Left lung (tissue), 10 donors: Measurements from ENCODE around the gene CELF5. TPM values are rescaled to one million over a fixed set of nuclear protein-coding genes. Genes with fewer than 3 reads are reported as not detected.

ENCODE experiments used
- ATAC-seq: fragments of 200-7000 bp; cut with Tn5 transposase; one replicate; pipeline ENCODE4 v1.9.1; 2020; ENCODE audit warnings: moderate library complexity
- DNase-seq, 4 donors: peaks; one replicate each; pipeline ENCODE4 v3.0.0-alpha.2; 2013 to 2020
- H3K27ac ChIP-seq, 2 donors: fragments of 200-600 bp; sonication (generic) in 1 of 2; one replicate each; pipeline versions ENCODE4 v1.5.0 to v1.8.0; 2020 to 2021
- H3K27me3 ChIP-seq, 2 donors: fragments of 200-600 bp; sonication (generic) in 1 of 2; one replicate each; pipeline versions ENCODE4 v1.5.0 to v1.8.0; 2020 to 2021
- H3K36me3 ChIP-seq, 2 donors: fragments of 200-600 bp; sonication (generic) in 1 of 2; one replicate each; pipeline versions ENCODE4 v1.5.0 to v1.8.0; 2020 to 2021
- H3K4me1 ChIP-seq, 2 donors: fragments of 200-600 bp; one replicate each; pipeline ENCODE4 v1.8.0; 2021
- H3K4me3 ChIP-seq, 2 donors: fragments of 200-600 bp; sonication (generic) in 1 of 2; one replicate each; pipeline versions ENCODE4 v1.5.0 to v1.8.0; 2020 to 2021; ENCODE audit warnings: mild to moderate bottlenecking in 1 of 2
- H3K9me3 ChIP-seq, 2 donors: fragments of 200-600 bp; sonication (generic) in 1 of 2; one replicate each; pipeline versions ENCODE4 v1.5.0 to v1.8.0; 2020 to 2021
- intact Hi-C, 2 donors: fragments of 100-400 bp; cut with DNase I; formaldehyde crosslinking; loops; one replicate each; pipeline versions ENCODE4 v1.11.2 to v1.14.2; 2022
- polyA plus RNA-seq, 6 donors: library from polyadenylated mRNA; unstranded; fragments of 120-200 nt; gene quantifications; one replicate each; pipeline ENCODE4 v1.2.1, GENCODE V29; 2013; ENCODE audit not compliant: insufficient read length in 6 of 6
- total RNA-seq, 2 donors: library from RNA; stranded (reverse); fragmentation: NEBNext Ultra II Directional; extraction: Animal tissue kit (Norgen Biotek cat#: 25700); gene quantifications; one replicate each; pipeline ENCODE4 v1.2.1, GENCODE V29; 2021
- TF ChIP-seq, protein P1 (sequence below), 2 donors: fragments of 200-600 bp; sonication (generic) in 1 of 2; IDR thresholded peaks; one replicate each; pipeline versions ENCODE4 v1.5.0 to v1.8.0; 2021; ENCODE audit warnings: antibody characterized with exemption in 2 of 2
- donor health status: DM: no; HTN: yes; CAD: no.
- donor health status: DM: no; HTN: no; CAD: no.

Gene CELF5
- total and polyA plus RNA-seq, 8 donors = 0.38 to 3.9 (median 2.2) TPM; not detected in 1

DNA sequence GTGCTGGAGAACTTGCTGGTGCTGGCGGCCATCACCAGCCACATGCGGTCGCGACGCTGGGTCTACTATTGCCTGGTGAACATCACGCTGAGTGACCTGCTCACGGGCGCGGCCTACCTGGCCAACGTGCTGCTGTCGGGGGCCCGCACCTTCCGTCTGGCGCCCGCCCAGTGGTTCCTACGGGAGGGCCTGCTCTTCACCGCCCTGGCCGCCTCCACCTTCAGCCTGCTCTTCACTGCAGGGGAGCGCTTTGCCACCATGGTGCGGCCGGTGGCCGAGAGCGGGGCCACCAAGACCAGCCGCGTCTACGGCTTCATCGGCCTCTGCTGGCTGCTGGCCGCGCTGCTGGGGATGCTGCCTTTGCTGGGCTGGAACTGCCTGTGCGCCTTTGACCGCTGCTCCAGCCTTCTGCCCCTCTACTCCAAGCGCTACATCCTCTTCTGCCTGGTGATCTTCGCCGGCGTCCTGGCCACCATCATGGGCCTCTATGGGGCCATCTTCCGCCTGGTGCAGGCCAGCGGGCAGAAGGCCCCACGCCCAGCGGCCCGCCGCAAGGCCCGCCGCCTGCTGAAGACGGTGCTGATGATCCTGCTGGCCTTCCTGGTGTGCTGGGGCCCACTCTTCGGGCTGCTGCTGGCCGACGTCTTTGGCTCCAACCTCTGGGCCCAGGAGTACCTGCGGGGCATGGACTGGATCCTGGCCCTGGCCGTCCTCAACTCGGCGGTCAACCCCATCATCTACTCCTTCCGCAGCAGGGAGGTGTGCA, 45.3 kb upstream of the CELF5 start:
- H3K36me3 ChIP-seq = no peaks in the 10 kb centered on the region
- H3K9me3 ChIP-seq = no peaks in the 10 kb centered on the region
- TF ChIP-seq, protein P1, sequence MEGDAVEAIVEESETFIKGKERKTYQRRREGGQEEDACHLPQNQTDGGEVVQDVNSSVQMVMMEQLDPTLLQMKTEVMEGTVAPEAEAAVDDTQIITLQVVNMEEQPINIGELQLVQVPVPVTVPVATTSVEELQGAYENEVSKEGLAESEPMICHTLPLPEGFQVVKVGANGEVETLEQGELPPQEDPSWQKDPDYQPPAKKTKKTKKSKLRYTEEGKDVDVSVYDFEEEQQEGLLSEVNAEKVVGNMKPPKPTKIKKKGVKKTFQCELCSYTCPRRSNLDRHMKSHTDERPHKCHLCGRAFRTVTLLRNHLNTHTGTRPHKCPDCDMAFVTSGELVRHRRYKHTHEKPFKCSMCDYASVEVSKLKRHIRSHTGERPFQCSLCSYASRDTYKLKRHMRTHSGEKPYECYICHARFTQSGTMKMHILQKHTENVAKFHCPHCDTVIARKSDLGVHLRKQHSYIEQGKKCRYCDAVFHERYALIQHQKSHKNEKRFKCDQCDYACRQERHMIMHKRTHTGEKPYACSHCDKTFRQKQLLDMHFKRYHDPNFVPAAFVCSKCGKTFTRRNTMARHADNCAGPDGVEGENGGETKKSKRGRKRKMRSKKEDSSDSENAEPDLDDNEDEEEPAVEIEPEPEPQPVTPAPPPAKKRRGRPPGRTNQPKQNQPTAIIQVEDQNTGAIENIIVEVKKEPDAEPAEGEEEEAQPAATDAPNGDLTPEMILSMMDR (IDR thresholded peaks at IDR 0.05) = no peak
- peak overlapping the region; percentile 21 to 63 for H3K4me3 ChIP-seq
- H3K4me1 ChIP-seq = peaks cover 8 to 79% of the 10 kb centered on the region in 2 donors
- H3K27ac ChIP-seq = peak overlapping the region; percentile 85 to 97
- intact Hi-C loops = no loop called here
- no peaks in the 10 kb centered on the region for H3K27me3 ChIP-seq
- peak in 1 of 4 donors; percentile 85 for DNase-seq
- no peak for ATAC-seq

DNA sequence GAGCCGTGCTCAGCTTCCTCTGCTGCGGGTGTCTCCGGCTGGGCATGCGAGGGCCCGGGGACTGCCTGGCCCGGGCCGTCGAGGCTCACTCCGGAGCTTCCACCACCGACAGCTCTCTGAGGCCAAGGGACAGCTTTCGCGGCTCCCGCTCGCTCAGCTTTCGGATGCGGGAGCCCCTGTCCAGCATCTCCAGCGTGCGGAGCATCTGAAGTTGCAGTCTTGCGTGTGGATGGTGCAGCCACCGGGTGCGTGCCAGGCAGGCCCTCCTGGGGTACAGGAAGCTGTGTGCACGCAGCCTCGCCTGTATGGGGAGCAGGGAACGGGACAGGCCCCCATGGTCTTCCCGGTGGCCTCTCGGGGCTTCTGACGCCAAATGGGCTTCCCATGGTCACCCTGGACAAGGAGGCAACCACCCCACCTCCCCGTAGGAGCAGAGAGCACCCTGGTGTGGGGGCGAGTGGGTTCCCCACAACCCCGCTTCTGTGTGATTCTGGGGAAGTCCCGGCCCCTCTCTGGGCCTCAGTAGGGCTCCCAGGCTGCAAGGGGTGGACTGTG, 44.6 kb upstream of the CELF5 start:
- Histone ChIP-seq H3K27me3 (no peaks in the 10 kb centered on the region), H3K9me3 (no peaks in the 10 kb centered on the region), H3K4me3 (peak overlapping the region; percentile 3 to 63), H3K27ac (peak overlapping the region; percentile 85 to 97), H3K36me3 (no peaks in the 10 kb centered on the region), H3K4me1 (peaks cover 8 to 85% of the 10 kb centered on the region in 2 donors)
- TF ChIP-seq, protein P1 (IDR thresholded peaks at IDR 0.05) = no peak
- peak in 1 of 4 donors; percentile 81 for DNase-seq
- intact Hi-C loops = no loop called here
- no peak for ATAC-seq

DNA sequence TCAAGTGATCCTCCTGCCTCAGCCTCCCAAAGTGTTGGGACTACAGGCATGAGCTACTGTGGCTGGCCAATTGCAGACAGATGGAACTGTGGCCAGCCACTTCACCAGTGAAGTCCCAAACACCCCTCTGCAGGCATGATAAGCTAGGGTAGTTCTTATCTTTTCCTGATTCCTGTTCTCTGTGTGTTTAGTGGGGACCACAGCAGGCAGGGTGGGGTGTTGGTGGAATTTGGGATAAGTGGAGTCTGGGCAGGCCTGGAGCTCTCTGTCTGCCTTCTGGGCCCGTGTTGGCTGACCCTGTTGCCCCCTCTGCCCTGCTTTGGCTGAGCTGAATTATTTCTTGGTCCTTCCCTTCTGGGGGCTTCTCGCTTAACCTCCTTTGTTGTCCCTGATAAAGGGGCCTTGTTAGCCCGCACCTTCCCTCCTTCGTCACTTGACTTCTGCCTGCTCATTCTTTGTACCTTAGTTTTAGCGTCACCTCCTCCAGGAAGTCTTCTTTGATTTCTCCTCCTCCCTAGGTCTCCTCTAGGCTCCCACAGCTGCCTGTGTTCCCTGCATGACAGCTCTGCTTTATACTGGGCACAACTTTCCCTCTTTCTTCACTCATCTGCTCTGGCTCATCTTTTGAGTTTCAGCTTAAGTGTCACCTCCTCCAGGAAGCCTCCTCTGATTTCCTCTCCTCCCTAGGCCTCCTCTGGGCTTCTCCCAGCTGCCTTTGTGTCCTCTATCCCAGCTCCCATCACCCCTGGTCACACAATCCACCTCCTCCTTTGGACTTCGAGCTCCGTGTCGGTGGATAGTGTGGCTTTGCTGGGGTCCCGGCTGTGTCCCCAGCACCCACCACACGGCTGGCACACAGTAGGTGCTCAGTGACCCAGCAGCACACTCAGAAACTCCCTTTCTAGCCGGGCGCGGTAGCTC, 40.5 kb upstream of the CELF5 start:
- H3K36me3 ChIP-seq = peaks cover 0 to 6% of the 10 kb centered on the region in 2 donors
- peak overlapping the region in 1 of 2 donors; percentile 87 for H3K27ac ChIP-seq
- H3K27me3 ChIP-seq = no peaks in the 10 kb centered on the region
- H3K4me1 ChIP-seq = peaks cover 13 to 89% of the 10 kb centered on the region in 2 donors
- ATAC-seq (no peak), DNase-seq (peak in 1 of 4 donors; percentile 46)
- H3K4me3 ChIP-seq = no peak overlapping the region
- intact Hi-C loops = no loop called here
- TF ChIP-seq, protein P1 (IDR thresholded peaks at IDR 0.05) = no peak
- no peaks in the 10 kb centered on the region for H3K9me3 ChIP-seq

DNA sequence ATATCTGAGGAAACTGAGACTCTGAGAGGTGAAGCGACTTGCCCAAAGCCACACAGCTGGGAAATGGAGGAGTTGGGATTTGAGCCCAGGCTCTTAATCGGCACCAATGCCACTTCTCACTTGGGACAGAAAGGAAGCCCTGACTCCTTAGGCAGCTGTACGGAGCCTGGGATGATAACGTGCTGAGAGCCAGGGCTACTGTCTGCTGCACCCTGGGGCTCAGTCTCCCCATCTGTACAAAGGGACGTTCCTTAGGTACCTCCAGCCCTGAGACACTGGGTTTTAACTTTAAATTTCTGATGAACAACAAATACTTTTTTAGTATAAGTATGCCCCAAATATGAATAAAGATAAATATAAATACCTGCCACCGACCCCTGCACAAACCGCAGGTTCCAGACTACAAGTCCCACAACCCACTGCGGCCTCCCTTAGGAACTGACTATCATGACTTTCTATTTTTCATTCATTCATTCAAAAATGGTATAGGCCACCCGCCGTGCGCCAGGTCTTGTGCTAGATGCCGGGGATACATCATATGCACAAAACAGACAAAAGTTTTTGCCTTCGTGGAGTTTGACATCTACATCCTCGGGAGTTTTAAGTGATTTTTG, 39.5 kb upstream of the CELF5 start:
- peak in 2 of 4 donors; percentile 79 to 80 for DNase-seq
- Histone ChIP-seq H3K27me3 (no peaks in the 10 kb centered on the region), H3K36me3 (peaks cover 0 to 15% of the 10 kb centered on the region in 2 donors), H3K4me3 (peak overlapping the region; percentile 72 to 99), H3K4me1 (peaks cover 13 to 89% of the 10 kb centered on the region in 2 donors), H3K27ac (peak overlapping the region in 1 of 2 donors; percentile 87), H3K9me3 (no peaks in the 10 kb centered on the region)
- peak; percentile 62 for ATAC-seq
- intact Hi-C loops = no loop called here
- TF ChIP-seq, protein P1 (IDR thresholded peaks at IDR 0.05) = no peak
